AG09309 (cell line): Measurements from ENCODE around the gene CALN1.

ENCODE experiments used
- DNase-seq: peaks from one replicate; pipeline ENCODE4 v3.0.0-alpha.2; 2010; ENCODE audit warnings: low read depth
- H3K4me3 ChIP-seq: 2 replicates; pipeline ENCODE4 v1.5.1; 2011; ENCODE audit warnings: mild to moderate bottlenecking, low read depth, low read length, moderate library complexity; ENCODE audit not compliant: control insufficient read depth
- TF ChIP-seq, protein P1 (sequence below): IDR thresholded peaks from 2 replicates; pipeline ENCODE4 v1.5.1; 2011; ENCODE audit warnings: mild to moderate bottlenecking, low read depth, low read length, inconsistent platforms; ENCODE audit not compliant: insufficient read depth, control insufficient read depth; ENCODE audit errors: missing control alignments

The CALN1 gene

DNA sequence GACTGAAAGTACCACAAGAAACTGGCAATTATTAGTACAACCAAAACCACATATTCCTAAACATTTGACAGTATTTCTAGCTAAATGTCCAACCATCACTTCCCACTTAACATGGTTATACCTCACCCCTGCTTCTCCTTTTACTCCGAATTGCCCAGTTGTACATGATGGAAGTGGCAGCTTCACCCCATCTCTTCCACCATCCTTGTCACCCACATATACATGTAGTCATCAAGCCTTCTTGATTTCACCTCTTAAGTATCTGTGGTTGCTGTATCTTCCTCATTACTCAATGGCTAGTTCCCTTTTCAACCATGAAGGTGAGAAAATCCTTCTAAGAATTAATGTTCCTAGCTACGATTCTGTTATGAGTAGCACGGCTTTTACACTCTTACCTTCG is 388.2 kb downstream of the CALN1 start:
- TF ChIP-seq, protein P1, sequence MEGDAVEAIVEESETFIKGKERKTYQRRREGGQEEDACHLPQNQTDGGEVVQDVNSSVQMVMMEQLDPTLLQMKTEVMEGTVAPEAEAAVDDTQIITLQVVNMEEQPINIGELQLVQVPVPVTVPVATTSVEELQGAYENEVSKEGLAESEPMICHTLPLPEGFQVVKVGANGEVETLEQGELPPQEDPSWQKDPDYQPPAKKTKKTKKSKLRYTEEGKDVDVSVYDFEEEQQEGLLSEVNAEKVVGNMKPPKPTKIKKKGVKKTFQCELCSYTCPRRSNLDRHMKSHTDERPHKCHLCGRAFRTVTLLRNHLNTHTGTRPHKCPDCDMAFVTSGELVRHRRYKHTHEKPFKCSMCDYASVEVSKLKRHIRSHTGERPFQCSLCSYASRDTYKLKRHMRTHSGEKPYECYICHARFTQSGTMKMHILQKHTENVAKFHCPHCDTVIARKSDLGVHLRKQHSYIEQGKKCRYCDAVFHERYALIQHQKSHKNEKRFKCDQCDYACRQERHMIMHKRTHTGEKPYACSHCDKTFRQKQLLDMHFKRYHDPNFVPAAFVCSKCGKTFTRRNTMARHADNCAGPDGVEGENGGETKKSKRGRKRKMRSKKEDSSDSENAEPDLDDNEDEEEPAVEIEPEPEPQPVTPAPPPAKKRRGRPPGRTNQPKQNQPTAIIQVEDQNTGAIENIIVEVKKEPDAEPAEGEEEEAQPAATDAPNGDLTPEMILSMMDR, result no peak
- no peak for DNase-seq
- no peak overlapping the region for H3K4me3 ChIP-seq

GRCh38 chr7:72021716-72022115 is 390.4 kb downstream of the CALN1 start:
- TF ChIP-seq, protein P1, result no peak
- no peak overlapping the region for H3K4me3 ChIP-seq
- no peak for DNase-seq

DNA sequence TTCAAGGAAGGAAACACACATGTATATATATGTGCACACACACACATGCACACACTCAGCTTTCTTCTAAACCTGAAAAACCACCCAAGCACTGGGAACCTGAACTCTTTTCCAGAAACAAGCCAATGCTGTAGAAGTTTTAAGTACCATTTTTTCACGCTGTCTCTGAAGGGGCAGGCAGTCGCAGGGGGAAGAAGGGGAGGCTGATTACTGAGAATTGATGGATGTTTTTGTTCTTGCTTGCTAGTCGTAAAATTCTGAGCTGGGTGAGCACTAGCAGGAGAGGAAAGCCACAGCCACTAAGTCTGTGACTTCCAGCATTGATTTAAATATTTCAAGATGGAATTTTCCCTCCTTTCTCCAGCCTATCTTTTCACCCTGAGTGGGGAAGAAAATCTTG is 391.8 kb downstream of the CALN1 start:
- TF ChIP-seq, protein P1, result no peak
- no peak for DNase-seq
- no peak overlapping the region for H3K4me3 ChIP-seq

GRCh38 chr7:72019436-72019835 is 392.7 kb downstream of the CALN1 start:
- TF ChIP-seq, protein P1, result no peak
- no peak for DNase-seq
- no peak overlapping the region for H3K4me3 ChIP-seq

- no peak for DNase-seq
- no peak overlapping the region for H3K4me3 ChIP-seq
- TF ChIP-seq, protein P1, result no peak
Observed at GRCh38 chr7:72017756-72018155, 394.4 kb downstream of the CALN1 start.

- TF ChIP-seq, protein P1, result no peak
- no peak for DNase-seq
Observed at GRCh38 chr7:72016574-72016973, 395.6 kb downstream of the CALN1 start.

DNA sequence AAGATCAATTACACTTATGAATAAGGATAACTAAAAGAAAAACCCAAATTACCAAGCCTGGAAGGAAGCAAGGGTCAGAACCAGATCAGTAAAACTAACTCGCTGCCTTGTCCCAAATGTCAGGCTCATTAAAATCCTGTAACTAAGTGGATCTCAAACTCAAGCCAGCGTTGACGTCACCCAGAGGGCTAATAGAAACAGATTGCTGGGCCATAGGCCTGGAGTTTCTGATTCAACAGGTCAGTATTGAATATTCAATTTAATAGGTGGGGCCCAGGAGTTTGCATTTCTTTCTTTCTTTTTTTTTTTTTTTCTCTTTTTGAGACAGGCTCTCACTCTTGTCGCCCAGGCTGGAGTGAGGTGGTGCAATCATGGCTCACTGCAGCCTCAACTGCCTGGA is 397.0 kb downstream of the CALN1 start:
- TF ChIP-seq, protein P1, result no peak
- no peak overlapping the region for H3K4me3 ChIP-seq
- DNase-seq, result no peak

More at GRCh38 chr7:72016574-72016973, 395.6 kb downstream of the CALN1 start:
- H3K4me3 ChIP-seq, result no peak overlapping the region
